Activated naive CD4-positive, alpha-beta T cell treated with anti-CD3 and anti-CD28 coated beads for 36 hours (primary cell): ENCODE data around the gene NALCN. TPM values are rescaled to one million over a fixed set of nuclear protein-coding genes. Genes with fewer than 3 reads are reported as not detected.

Source experiments
- CTCF ChIA-PET: fragments of 350-600 bp; sonication (Branson Sonifier 250); formaldehyde crosslinking; loops from one replicate; lab custom pipeline; 2021; ENCODE audit warnings: antibody characterized with exemption; lab: Charles Lee
- DNase-seq: peaks from one replicate; pipeline ENCODE4 v3.0.0-alpha.2; 2020
- H3K27ac Mint-ChIP-seq: one replicate; pipeline ENCODE4 v1.8.0; 2021; ENCODE audit warnings: mild to moderate bottlenecking, mixed read lengths
- H3K27me3 Mint-ChIP-seq: one replicate; pipeline ENCODE4 v1.8.0; 2021; ENCODE audit warnings: low read depth, mixed read lengths
- H3K36me3 Mint-ChIP-seq: one replicate; pipeline ENCODE4 v1.8.0; 2021; ENCODE audit warnings: low read depth, mixed read lengths
- H3K4me1 Mint-ChIP-seq: one replicate; pipeline ENCODE4 v1.8.0; 2021; ENCODE audit warnings: low read depth, mixed read lengths
- H3K4me3 Mint-ChIP-seq: one replicate; pipeline ENCODE4 v1.8.0; 2021; ENCODE audit warnings: mild to moderate bottlenecking, moderate library complexity, mixed read lengths
- H3K9me3 Mint-ChIP-seq: one replicate; pipeline ENCODE4 v1.8.0; 2021; ENCODE audit warnings: mixed read lengths
- intact Hi-C: fragments of 100-400 bp; cut with micrococcal nuclease; formaldehyde crosslinking; loops from one replicate; pipeline ENCODE4 v1.15.1; 2023
- total RNA-seq, 2 experiments: library from RNA; stranded (reverse); gene quantifications; one replicate each; pipeline ENCODE4 v1.2.3, GENCODE V29; 2021

The NALCN gene
- total RNA-seq, 2 experiments from 2014 or later: not detected

DNA sequence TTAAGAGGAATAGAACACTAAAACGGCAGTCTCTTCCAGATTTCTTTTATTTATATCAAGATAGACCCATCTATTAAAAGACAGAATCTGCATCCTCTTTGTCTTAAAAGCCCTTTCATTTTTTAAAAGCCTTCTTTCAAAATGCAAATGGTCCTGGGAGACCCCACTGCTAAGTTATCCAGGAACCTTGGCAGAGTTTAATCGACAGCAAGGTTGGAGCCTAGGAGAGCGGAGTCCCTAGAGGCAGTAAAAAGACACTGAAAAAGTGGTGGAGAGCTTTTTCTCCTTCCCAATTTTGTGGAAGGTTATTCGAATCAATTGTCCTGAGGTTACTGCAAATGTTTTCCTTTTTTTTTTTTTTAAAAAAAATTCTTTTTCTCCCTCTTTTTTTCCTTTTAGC is 294.7 kb downstream of the NALCN start:
- Mint-ChIP-seq H3K27ac (no peak overlapping the region), H3K27me3 (no peaks in the 10 kb centered on the region), H3K4me3 (no peak overlapping the region), H3K36me3 (no peaks in the 10 kb centered on the region), H3K9me3 (no peaks in the 10 kb centered on the region), H3K4me1 (no peaks in the 10 kb centered on the region)
- DNase-seq: no peak
- CTCF ChIA-PET: no interaction called here
- intact Hi-C loops: no loop called here

DNA sequence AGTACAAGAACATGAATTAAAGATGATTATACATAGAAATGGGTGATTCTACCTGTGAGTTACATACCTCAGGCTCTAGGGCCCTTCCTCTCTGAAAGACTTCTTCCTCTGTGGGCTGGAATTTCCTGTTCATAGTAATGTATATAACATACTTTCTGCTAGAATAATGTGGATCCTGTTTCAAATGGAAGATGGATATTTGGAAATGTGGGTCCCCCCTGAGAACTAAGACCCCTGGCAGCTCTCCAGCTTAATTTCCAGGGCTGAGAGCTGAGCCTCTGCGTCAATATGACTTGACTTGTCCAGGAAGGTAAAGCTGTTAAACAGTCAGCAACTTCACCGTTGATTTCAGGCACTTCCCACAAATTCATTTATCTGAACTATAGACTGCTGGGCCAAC is 296.3 kb downstream of the NALCN start:
- H3K4me1 Mint-ChIP-seq: no peaks in the 10 kb centered on the region
- peaks cover 1% of the 10 kb centered on the region for H3K27me3 Mint-ChIP-seq
- H3K27ac Mint-ChIP-seq: no peak overlapping the region
- H3K9me3 Mint-ChIP-seq: no peaks in the 10 kb centered on the region
- intact Hi-C loops: no loop called here
- H3K36me3 Mint-ChIP-seq: no peaks in the 10 kb centered on the region
- no peak for DNase-seq
- H3K4me3 Mint-ChIP-seq: no peak overlapping the region
- CTCF ChIA-PET: no interaction called here

DNA sequence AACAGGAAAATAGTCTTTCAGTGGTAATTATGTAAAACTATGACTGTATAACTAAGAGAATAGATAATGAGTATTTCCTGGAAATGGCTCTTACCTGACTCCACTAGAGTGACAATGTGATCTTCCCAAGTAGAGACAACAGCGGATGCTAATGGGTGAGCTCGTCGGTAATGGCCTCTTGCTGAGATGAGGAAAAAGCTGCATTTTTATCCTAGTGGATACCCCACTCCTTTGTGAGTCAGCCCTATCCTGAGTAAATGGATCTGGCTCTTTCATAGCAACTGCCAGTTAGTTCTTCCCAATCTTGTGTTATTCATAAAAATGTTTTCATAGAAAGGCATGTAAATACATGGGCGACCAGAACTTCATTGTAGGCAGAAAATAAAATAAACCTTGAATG is 299.5 kb downstream of the NALCN start:
- peaks cover 1% of the 10 kb centered on the region for H3K27me3 Mint-ChIP-seq
- H3K36me3 Mint-ChIP-seq: no peaks in the 10 kb centered on the region
- no peak for DNase-seq
- no peak overlapping the region for H3K4me3 Mint-ChIP-seq
- intact Hi-C loops: no loop called here
- H3K4me1 Mint-ChIP-seq: no peaks in the 10 kb centered on the region
- no peaks in the 10 kb centered on the region for H3K9me3 Mint-ChIP-seq
- H3K27ac Mint-ChIP-seq: no peak overlapping the region
- CTCF ChIA-PET: no interaction called here

DNA sequence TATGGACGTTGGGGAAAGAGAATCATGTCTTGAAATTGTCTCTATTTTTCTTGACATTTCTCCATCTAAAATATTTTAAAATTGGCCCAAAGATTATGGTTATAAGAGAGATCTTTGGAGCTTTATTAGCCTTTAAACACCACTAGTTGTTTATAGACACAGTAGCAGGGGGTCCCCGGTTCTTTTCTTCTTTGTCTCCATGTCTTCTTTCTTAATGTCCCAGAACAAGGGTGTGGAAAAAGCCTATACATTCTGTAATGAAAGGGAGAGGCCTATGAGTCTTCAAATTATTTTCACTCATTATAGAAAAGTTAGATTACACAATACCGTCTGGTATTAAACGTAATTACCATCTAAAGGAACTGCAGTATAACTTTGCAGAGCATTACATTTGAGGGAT is 300.0 kb downstream of the NALCN start:
- Mint-ChIP-seq H3K36me3 (no peaks in the 10 kb centered on the region), H3K27me3 (peaks cover 1% of the 10 kb centered on the region), H3K9me3 (no peaks in the 10 kb centered on the region), H3K4me1 (no peaks in the 10 kb centered on the region), H3K4me3 (no peak overlapping the region), H3K27ac (no peak overlapping the region)
- no peak for DNase-seq
- CTCF ChIA-PET: no interaction called here
- intact Hi-C loops: no loop called here

DNA sequence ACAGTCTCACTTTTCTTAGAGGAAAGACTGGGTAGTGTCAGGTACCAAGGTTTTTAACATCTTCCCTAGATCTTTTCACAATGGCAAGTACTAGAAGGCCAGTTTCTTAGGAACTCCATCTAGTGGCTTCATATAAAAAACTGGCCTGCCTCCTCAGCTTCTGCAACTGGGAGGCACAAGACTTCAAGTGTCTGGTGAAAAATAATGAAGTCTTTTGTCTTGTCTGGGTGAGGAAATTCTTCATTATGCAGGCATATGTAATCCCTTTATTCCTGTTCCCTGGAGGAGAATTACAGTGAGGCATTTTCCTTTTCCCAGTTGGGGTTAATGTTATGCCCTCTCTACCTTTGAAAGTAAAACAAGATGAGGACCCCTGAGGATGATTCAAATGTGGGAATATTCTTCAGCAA is 300.5 kb downstream of the NALCN start:
- CTCF ChIA-PET: no interaction called here
- Mint-ChIP-seq H3K36me3 (no peaks in the 10 kb centered on the region), H3K9me3 (no peaks in the 10 kb centered on the region), H3K27ac (no peak overlapping the region), H3K27me3 (peaks cover 1% of the 10 kb centered on the region), H3K4me3 (no peak overlapping the region), H3K4me1 (no peaks in the 10 kb centered on the region)
- no peak for DNase-seq
- intact Hi-C loops: no loop called here

DNA sequence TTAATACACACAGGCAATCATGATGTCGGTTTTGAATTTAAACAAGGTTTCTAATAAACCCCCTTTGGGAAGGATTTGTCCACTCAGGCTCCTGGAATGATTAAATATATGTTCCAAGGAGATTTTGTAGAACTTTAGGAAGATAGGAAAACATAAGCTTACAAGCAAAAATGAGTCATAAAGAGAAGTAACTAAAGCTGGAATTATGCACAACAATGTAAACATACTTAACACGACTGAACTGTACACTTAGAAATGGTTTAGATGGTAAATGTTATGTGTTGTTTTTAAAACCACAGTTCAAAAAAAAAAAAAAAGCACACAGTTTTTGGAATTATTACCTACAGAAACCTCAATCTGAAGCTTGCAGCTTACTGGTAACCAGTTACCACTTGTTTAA is 304.4 kb downstream of the NALCN start:
- no peaks in the 10 kb centered on the region for H3K4me1 Mint-ChIP-seq
- no peaks in the 10 kb centered on the region for H3K36me3 Mint-ChIP-seq
- no peak overlapping the region for H3K4me3 Mint-ChIP-seq
- no peak for DNase-seq
- intact Hi-C loops: no loop called here
- no peak overlapping the region for H3K27ac Mint-ChIP-seq
- CTCF ChIA-PET: interaction anchor here (0.6 kb wide), 1 partner anchor 533 kb away, joined by 7 read pairs; no protein-coding TSS in a partner anchor
- H3K9me3 Mint-ChIP-seq: no peaks in the 10 kb centered on the region
- H3K27me3 Mint-ChIP-seq: peaks cover 1% of the 10 kb centered on the region

DNA sequence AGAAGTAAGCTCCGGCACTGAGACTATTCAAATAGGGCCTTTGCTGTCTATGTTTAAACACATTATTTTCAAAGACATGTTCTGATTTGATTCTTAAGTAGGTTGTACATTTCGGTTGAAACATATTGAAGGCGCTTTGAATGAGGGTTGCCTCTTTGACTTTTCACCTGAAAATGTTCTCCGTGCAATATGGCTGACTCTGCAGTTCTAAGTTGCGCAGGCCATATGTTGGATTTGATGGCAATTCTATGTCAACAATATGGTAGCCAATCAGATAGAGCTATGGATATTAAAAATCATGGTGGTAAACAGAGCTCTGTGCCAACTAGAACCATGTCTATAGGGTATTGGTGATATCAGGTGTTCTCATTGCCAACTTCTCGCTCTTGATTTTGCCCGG is 307.3 kb downstream of the NALCN start:
- DNase-seq: no peak
- H3K27me3 Mint-ChIP-seq: peaks cover 11% of the 10 kb centered on the region
- H3K27ac Mint-ChIP-seq: no peak overlapping the region
- no peaks in the 10 kb centered on the region for H3K4me1 Mint-ChIP-seq
- no peaks in the 10 kb centered on the region for H3K9me3 Mint-ChIP-seq
- intact Hi-C loops: no loop called here
- no peaks in the 10 kb centered on the region for H3K36me3 Mint-ChIP-seq
- no peak overlapping the region for H3K4me3 Mint-ChIP-seq
- CTCF ChIA-PET: interaction anchor here (1.2 kb wide), 1 partner anchor 36 kb away, joined by 3 read pairs; no protein-coding TSS in a partner anchor

DNA sequence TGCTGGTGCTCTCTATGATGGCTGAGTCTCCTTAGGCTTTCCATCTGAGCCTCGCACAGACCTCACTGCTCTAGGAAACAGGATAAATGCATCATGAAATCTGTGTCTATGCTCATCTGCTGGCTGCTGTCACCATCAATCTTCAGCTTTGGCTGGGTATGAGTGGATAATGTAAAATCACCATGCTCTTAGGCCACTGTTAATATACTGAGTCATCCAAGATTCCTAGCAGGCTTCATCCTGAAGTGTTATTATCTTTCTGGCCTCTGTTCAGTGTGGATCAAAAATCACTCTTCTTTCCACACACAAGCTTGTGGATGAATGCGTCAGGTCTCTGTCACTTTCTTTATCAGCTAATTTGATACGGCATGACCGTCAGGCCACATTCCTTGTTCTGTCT is 317.4 kb downstream of the NALCN start:
- Mint-ChIP-seq H3K36me3 (no peaks in the 10 kb centered on the region), H3K4me3 (no peak overlapping the region), H3K9me3 (no peaks in the 10 kb centered on the region), H3K27me3 (peaks cover 2% of the 10 kb centered on the region), H3K27ac (no peak overlapping the region), H3K4me1 (no peaks in the 10 kb centered on the region)
- CTCF ChIA-PET: no interaction called here
- no peak for DNase-seq
- intact Hi-C loops: no loop called here

DNA sequence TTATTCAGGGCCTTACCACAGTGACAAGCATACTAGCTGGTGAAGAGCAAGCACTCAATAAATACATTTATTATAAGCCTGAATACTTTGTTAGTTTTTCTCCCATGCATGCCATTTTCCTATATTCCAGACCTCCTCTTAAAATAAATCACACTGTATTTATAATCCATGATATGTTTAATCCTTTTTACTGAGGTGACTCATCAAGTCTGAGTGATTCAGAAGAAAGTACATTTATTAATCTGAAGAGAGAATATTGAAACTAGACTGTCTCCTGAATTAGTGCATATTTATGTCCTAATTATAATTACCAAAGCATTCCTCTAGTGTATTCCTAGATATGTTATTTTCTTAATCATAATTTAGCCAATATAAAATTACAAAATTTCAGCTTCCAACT is 323.3 kb downstream of the NALCN start:
- no peak for DNase-seq
- CTCF ChIA-PET: interaction anchor here (0.9 kb wide), 1 partner anchor 98 kb away, joined by 7 read pairs; no protein-coding TSS in a partner anchor
- no peaks in the 10 kb centered on the region for H3K9me3 Mint-ChIP-seq
- intact Hi-C loops: no loop called here
- no peaks in the 10 kb centered on the region for H3K36me3 Mint-ChIP-seq
- no peak overlapping the region for H3K4me3 Mint-ChIP-seq
- no peaks in the 10 kb centered on the region for H3K4me1 Mint-ChIP-seq
- H3K27ac Mint-ChIP-seq: no peak overlapping the region
- H3K27me3 Mint-ChIP-seq: peaks cover 8% of the 10 kb centered on the region

DNA sequence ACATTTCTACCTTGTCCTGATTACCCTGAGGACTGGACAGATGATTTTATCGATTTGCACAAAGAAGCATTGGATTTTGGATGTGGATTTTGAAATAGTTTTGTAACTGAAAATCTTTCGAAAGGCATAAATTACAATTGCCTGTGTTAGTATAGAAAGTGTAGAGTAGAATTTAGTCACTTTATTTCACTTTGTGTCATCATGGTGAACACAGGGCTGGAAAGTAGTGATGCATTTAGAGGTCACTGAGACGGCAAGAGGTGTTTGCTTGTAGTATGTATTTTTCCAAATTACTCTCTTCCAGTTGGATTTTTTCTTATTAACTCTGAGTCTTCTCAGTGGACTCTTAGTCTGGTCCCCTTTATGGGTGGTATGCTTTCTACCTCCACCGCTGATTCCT is 326.0 kb downstream of the NALCN start:
- intact Hi-C loops: no loop called here
- H3K4me3 Mint-ChIP-seq: no peak overlapping the region
- no peak for DNase-seq
- H3K36me3 Mint-ChIP-seq: no peaks in the 10 kb centered on the region
- no peaks in the 10 kb centered on the region for H3K4me1 Mint-ChIP-seq
- no peak overlapping the region for H3K27ac Mint-ChIP-seq
- CTCF ChIA-PET: no interaction called here
- H3K9me3 Mint-ChIP-seq: no peaks in the 10 kb centered on the region
- peaks cover 14% of the 10 kb centered on the region for H3K27me3 Mint-ChIP-seq

DNA sequence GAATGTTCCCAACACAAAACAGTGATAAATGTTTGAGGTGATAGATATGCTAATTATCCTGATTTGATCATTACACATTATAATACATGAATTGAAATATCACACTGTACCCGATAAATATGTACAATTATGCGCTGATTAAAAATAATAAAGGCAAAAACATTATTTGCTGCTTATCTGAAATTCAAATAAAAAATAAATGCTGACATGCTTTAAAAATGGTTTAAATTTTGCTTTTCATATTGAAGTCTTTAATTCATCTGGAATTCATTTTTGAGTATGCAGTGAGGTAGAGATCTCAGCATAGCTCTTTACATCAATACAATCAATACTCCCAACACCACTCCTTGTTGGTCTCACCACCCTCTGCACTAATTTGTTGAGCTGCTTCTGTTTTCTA is 330.8 kb downstream of the NALCN start:
- Mint-ChIP-seq H3K9me3 (no peaks in the 10 kb centered on the region), H3K4me3 (no peak overlapping the region), H3K36me3 (no peaks in the 10 kb centered on the region), H3K27ac (no peak overlapping the region), H3K27me3 (peaks cover 12% of the 10 kb centered on the region), H3K4me1 (no peaks in the 10 kb centered on the region)
- intact Hi-C loops: no loop called here
- DNase-seq: no peak
- CTCF ChIA-PET: no interaction called here

DNA sequence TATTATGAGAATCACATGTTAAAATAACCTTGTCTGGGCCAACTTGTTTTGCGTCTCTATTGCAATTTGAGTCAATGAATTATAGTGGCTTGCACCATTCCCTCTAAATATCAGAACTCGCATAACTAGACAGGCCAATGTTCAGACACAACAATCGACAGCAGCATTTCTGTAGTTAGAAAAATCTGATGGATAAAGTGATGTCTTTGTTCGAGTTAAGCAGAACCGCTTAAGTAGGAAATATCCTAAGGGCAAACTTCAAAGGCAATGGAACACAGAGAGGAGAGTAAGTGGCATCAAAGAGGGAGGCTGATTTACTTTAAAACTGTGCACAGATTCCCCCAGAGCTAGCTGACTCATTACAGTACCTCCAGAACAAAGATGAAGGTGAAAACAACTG is 333.9 kb downstream of the NALCN start:
- intact Hi-C loops: no loop called here

DNA sequence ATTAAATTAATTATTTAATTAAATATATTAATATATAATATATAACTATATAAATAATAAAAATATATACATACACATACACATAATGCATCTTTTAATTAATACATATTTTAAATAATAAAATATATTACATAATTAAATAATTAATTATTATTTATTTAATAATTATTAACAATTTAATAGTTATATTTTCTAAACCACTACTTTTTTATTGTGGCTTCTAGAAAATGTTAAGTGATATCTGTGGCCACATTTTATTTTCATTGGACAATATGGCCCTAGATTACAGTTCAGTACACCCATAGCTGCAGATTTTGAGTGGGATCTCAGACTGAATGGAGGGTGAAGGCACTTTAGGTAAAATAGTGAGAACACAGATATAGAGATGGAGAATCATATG is 335.7 kb downstream of the NALCN start:
- H3K27ac Mint-ChIP-seq: no peak overlapping the region
- H3K4me1 Mint-ChIP-seq: no peaks in the 10 kb centered on the region
- H3K9me3 Mint-ChIP-seq: peaks cover 2% of the 10 kb centered on the region
- intact Hi-C loops: no loop called here
- CTCF ChIA-PET: no interaction called here
- no peak overlapping the region for H3K4me3 Mint-ChIP-seq
- no peak for DNase-seq
- no peaks in the 10 kb centered on the region for H3K36me3 Mint-ChIP-seq
- H3K27me3 Mint-ChIP-seq: peaks cover 2% of the 10 kb centered on the region

More for the DNA sequence above, 333.9 kb downstream of the NALCN start:
- Mint-ChIP-seq H3K9me3 (peaks cover 2% of the 10 kb centered on the region), H3K4me1 (no peaks in the 10 kb centered on the region), H3K36me3 (no peaks in the 10 kb centered on the region), H3K27ac (no peak overlapping the region), H3K4me3 (no peak overlapping the region), H3K27me3 (peaks cover 3% of the 10 kb centered on the region)
- DNase-seq: no peak
- CTCF ChIA-PET: no interaction called here

DNA sequence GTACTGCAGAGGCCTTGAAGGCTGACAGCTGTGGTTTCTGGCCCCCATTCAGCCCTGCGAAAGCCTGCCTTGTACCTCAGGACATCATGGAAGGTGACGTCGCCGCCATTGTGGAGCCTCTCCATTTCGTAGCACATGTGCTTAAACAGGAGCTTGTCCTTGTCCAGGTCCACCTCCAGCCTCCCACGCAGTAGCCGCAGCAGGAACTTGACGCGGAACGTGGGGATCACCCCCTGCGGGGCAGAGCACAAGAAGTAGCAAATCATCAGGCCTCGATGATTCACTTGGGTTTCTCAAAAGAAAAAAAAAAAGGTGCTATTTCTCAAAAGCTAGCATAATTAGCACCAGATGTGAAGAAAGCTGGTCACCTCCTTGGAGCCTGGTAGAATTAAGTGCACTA is 351.0 kb downstream of the NALCN start:
- Mint-ChIP-seq H3K36me3 (no peaks in the 10 kb centered on the region), H3K27ac (no peak overlapping the region), H3K4me1 (no peaks in the 10 kb centered on the region), H3K9me3 (no peaks in the 10 kb centered on the region), H3K27me3 (peaks cover 13% of the 10 kb centered on the region), H3K4me3 (no peak overlapping the region)
- CTCF ChIA-PET: interaction anchor here (0.6 kb wide), 1 partner anchor 74 kb away, joined by 5 read pairs; no protein-coding TSS in a partner anchor
- intact Hi-C loops: no loop called here
- no peak for DNase-seq
